GM23338 (cell line): ENCODE results near the gene PLCD3. TPM values are rescaled to one million over a fixed set of nuclear protein-coding genes. Genes with fewer than 3 reads are reported as not detected.

Experiments
- ATAC-seq: fragments of 200-7000 bp; cut with Tn5 transposase; 3 replicates; pipeline ENCODE4 v1.9.1; 2020
- DNase-seq: peaks from one replicate; pipeline ENCODE4 v3.0.0-alpha.2; 2015; ENCODE audit warnings: low spot score
- H2AFZ ChIP-seq: fragments of 200-600 bp; sonication (generic); 2 replicates; pipeline ENCODE4 v1.8.0; 2016; ENCODE audit warnings: antibody characterized with exemption, mild to moderate bottlenecking, moderate library complexity
- H3F3A ChIP-seq: fragments of 200-600 bp; sonication (generic); replicated peaks from 2 replicates; pipeline ENCODE4 v1.8.0; 2017; ENCODE audit warnings: antibody characterized with exemption, mixed run types, low read depth
- H3K27ac ChIP-seq: fragments of 200-600 bp; sonication (generic); 2 replicates; pipeline ENCODE4 v1.6.1; 2016; ENCODE audit warnings: low read depth
- H3K27me3 ChIP-seq: fragments of 200-600 bp; sonication (generic); 2 replicates; pipeline ENCODE4 v1.8.0; 2016; ENCODE audit warnings: mild to moderate bottlenecking, mixed run types, moderate library complexity; ENCODE audit not compliant: insufficient read depth
- H3K36me3 ChIP-seq: fragments of 200-600 bp; sonication (generic); 2 replicates; pipeline ENCODE4 v1.8.0; 2016; ENCODE audit warnings: mild to moderate bottlenecking; ENCODE audit not compliant: insufficient read depth
- H3K4me1 ChIP-seq: fragments of 200-600 bp; sonication (generic); 2 replicates; pipeline ENCODE4 v1.8.0; 2016; ENCODE audit warnings: mild to moderate bottlenecking, moderate library complexity; ENCODE audit not compliant: insufficient read depth
- H3K4me2 ChIP-seq: fragments of 200-600 bp; sonication (generic); 2 replicates; pipeline ENCODE4 v1.7.1; 2017; ENCODE audit warnings: mixed run types
- H3K4me3 ChIP-seq: fragments of 200-600 bp; sonication (generic); 2 replicates; pipeline ENCODE4 v1.6.1; 2016; ENCODE audit warnings: mixed run types
- H3K79me2 ChIP-seq: fragments of 200-600 bp; sonication (generic); replicated peaks from 2 replicates; pipeline ENCODE4 v1.8.0; 2017; ENCODE audit warnings: mild to moderate bottlenecking; ENCODE audit not compliant: insufficient read depth
- H3K9me2 ChIP-seq: fragments of 200-600 bp; sonication (generic); 2 replicates; pipeline ENCODE4 v1.8.0; 2017; ENCODE audit not compliant: insufficient read depth
- H4K20me1 ChIP-seq: fragments of 200-600 bp; sonication (generic); replicated peaks from 2 replicates; pipeline ENCODE4 v1.8.0; 2017; ENCODE audit warnings: mild to moderate bottlenecking; ENCODE audit not compliant: insufficient read depth
- H3K27ac Mint-ChIP-seq: 2 replicates; pipeline ENCODE4 v1.8.0; 2020; ENCODE audit warnings: inconsistent platforms, mild to moderate bottlenecking, moderate library complexity, mixed read lengths
- H3K27me3 Mint-ChIP-seq: 3 replicates; pipeline ENCODE4 v1.8.0; 2022; ENCODE audit warnings: low read depth, mild to moderate bottlenecking, moderate library complexity, mixed read lengths, inconsistent platforms; ENCODE audit not compliant: insufficient read depth, poor library complexity
- H3K36me3 Mint-ChIP-seq: 3 replicates; pipeline ENCODE4 v1.8.0; 2021; ENCODE audit warnings: low read depth, mild to moderate bottlenecking, inconsistent platforms, moderate library complexity, mixed read lengths
- H3K4me1 Mint-ChIP-seq: 3 replicates; pipeline ENCODE4 v1.8.0; 2020; ENCODE audit warnings: mild to moderate bottlenecking, inconsistent platforms, mixed read lengths
- H3K4me3 Mint-ChIP-seq: 3 replicates; pipeline ENCODE4 v1.8.0; 2021; ENCODE audit warnings: moderate library complexity, mild to moderate bottlenecking, inconsistent platforms, mixed read lengths
- H3K9me3 Mint-ChIP-seq: 3 replicates; pipeline ENCODE4 v1.8.0; 2020; ENCODE audit warnings: moderate library complexity, mild to moderate bottlenecking, inconsistent platforms, mixed read lengths
- CREB1 ChIP-seq: fragments of 250-450 bp; sonication (Bioruptor Pico); IDR thresholded peaks from 2 replicates; pipeline ENCODE4 v1.5.0; 2020; ENCODE audit warnings: low read depth, mild to moderate bottlenecking, moderate library complexity
- JUNB ChIP-seq: IDR thresholded peaks from one replicate; pipeline ENCODE4 v1.6.1; 2016; ENCODE audit warnings: antibody characterized with exemption; ENCODE audit not compliant: unreplicated experiment
- NANOG ChIP-seq: IDR thresholded peaks from 2 replicates; pipeline ENCODE4 v1.6.1; 2016; ENCODE audit warnings: antibody characterized with exemption, borderline replicate concordance
- STAT1 ChIP-seq: IDR thresholded peaks from one replicate; pipeline ENCODE4 v1.6.1; 2016; ENCODE audit warnings: antibody characterized with exemption; ENCODE audit not compliant: unreplicated experiment
- ZNF114 ChIP-seq: fragments of 250-450 bp; sonication (Bioruptor Pico); IDR thresholded peaks from 2 replicates; pipeline ENCODE4 v1.5.0; 2020; ENCODE audit warnings: mild to moderate bottlenecking, moderate library complexity
- ZNF331 ChIP-seq: fragments of 250-450 bp; sonication (Bioruptor Pico); IDR thresholded peaks from 2 replicates; pipeline ENCODE4 v1.5.0; 2020; ENCODE audit warnings: low read depth, mild to moderate bottlenecking, moderate library complexity
- polyA plus RNA-seq: library from polyadenylated mRNA; unstranded; fragments of >200 nt; fragmentation: Nextera tagmentation; extraction: Ambion mirVana; gene quantifications from 2 replicates; pipeline ENCODE4 v1.2.1, GENCODE V29; 2016
- total RNA-seq: library from RNA; depleted of rRNA; stranded (reverse); fragments of >200 nt; shearing (Covaris generic); gene quantifications from 2 replicates; pipeline ENCODE4 v1.2.3, GENCODE V29; 2014
- TF ChIP-seq, protein P1 (sequence below): IDR thresholded peaks from one replicate; pipeline ENCODE4 v1.6.1; 2018; ENCODE audit warnings: antibody characterized with exemption; ENCODE audit not compliant: unreplicated experiment
- TF ChIP-seq, protein P2 (sequence below), 2 experiments: fragments of 200-600 bp in 1 of 2; sonication (generic) in 1 of 2; conservative IDR thresholded peaks; 2 replicates each; pipeline versions ENCODE4 v1.5.1 to v1.6.1; 2016 to 2017; ENCODE audit warnings: antibody characterized with exemption in 2 of 2, low read depth in 2 of 2, mild to moderate bottlenecking in 2 of 2, moderate library complexity in 1 of 2
- TF ChIP-seq, protein P3 (sequence below): IDR thresholded peaks from 2 replicates; pipeline ENCODE4 v1.6.1; 2016; ENCODE audit warnings: antibody characterized with exemption
- TF ChIP-seq, protein P4 (sequence below): fragments of 250-450 bp; sonication (Bioruptor Pico); IDR thresholded peaks from 2 replicates; pipeline ENCODE4 v1.5.0; 2020; ENCODE audit warnings: mild to moderate bottlenecking, moderate library complexity

The PLCD3 gene
- total and polyA plus RNA-seq, 2 experiments from 2014 or later = 3.0 to 32.1 TPM

DNA sequence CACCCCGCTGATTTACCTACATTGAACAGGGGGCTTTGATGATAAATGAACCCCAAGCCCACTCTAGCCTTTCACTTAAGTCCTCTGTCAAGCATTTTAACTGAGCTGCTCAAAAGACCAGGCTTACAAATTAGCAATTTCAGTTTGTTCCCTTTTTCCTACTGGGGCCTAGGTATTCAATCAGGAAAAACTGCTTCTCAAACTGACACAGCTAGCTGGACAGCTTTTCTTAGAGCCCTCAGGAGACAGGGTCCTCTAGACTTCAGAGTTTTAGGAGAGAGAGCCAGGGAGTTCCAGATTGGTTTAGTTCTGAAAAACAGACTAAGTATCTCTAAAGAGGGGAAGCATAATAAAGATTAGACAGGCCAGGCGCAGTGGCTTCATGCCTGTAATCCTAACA is 23.2 kb upstream of the PLCD3 start:
- no peaks in the 10 kb centered on the region for H3K9me2 ChIP-seq
- Mint-ChIP-seq H3K4me1 (peaks cover 29% of the 10 kb centered on the region), H3K27me3 (peaks cover 3% of the 10 kb centered on the region), H3K4me3 (no peak overlapping the region), H3K36me3 (peaks cover 6% of the 10 kb centered on the region; the same call in 2 of the 3 replicates), H3K27ac (no peak overlapping the region), H3K9me3 (no peaks in the 10 kb centered on the region)
- H3K36me3 ChIP-seq = no peaks in the 10 kb centered on the region
- no peak overlapping the region for H2AFZ ChIP-seq
- H3K4me2 ChIP-seq = no peak overlapping the region
- DNase-seq (no peak), ATAC-seq (no peak)
- peaks cover 8% of the 10 kb centered on the region; the same call in 1 of the 2 replicates for H3F3A ChIP-seq
- H3K4me1 ChIP-seq = peaks cover 19% of the 10 kb centered on the region
- peaks cover 2% of the 10 kb centered on the region; the same call in 1 of the 2 replicates for H3K27me3 ChIP-seq
- H3K27ac ChIP-seq = no peak overlapping the region
- no peak overlapping the region for H3K4me3 ChIP-seq
- H4K20me1 ChIP-seq = peaks cover 11% of the 10 kb centered on the region; the same call in 1 of the 2 replicates
- H3K79me2 ChIP-seq = peaks cover 25% of the 10 kb centered on the region
- TF ChIP-seq CREB1 = no peak
- no peak for TF ChIP-seq NANOG
- no peak for TF ChIP-seq JUNB
- TF ChIP-seq, protein P1, sequence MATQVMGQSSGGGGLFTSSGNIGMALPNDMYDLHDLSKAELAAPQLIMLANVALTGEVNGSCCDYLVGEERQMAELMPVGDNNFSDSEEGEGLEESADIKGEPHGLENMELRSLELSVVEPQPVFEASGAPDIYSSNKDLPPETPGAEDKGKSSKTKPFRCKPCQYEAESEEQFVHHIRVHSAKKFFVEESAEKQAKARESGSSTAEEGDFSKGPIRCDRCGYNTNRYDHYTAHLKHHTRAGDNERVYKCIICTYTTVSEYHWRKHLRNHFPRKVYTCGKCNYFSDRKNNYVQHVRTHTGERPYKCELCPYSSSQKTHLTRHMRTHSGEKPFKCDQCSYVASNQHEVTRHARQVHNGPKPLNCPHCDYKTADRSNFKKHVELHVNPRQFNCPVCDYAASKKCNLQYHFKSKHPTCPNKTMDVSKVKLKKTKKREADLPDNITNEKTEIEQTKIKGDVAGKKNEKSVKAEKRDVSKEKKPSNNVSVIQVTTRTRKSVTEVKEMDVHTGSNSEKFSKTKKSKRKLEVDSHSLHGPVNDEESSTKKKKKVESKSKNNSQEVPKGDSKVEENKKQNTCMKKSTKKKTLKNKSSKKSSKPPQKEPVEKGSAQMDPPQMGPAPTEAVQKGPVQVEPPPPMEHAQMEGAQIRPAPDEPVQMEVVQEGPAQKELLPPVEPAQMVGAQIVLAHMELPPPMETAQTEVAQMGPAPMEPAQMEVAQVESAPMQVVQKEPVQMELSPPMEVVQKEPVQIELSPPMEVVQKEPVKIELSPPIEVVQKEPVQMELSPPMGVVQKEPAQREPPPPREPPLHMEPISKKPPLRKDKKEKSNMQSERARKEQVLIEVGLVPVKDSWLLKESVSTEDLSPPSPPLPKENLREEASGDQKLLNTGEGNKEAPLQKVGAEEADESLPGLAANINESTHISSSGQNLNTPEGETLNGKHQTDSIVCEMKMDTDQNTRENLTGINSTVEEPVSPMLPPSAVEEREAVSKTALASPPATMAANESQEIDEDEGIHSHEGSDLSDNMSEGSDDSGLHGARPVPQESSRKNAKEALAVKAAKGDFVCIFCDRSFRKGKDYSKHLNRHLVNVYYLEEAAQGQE = no peak
- TF ChIP-seq, protein P2, sequence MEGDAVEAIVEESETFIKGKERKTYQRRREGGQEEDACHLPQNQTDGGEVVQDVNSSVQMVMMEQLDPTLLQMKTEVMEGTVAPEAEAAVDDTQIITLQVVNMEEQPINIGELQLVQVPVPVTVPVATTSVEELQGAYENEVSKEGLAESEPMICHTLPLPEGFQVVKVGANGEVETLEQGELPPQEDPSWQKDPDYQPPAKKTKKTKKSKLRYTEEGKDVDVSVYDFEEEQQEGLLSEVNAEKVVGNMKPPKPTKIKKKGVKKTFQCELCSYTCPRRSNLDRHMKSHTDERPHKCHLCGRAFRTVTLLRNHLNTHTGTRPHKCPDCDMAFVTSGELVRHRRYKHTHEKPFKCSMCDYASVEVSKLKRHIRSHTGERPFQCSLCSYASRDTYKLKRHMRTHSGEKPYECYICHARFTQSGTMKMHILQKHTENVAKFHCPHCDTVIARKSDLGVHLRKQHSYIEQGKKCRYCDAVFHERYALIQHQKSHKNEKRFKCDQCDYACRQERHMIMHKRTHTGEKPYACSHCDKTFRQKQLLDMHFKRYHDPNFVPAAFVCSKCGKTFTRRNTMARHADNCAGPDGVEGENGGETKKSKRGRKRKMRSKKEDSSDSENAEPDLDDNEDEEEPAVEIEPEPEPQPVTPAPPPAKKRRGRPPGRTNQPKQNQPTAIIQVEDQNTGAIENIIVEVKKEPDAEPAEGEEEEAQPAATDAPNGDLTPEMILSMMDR (conservative IDR thresholded peaks at IDR 0.05; ENCODE audit: low read depth in 2 of 2) = no peak

DNA sequence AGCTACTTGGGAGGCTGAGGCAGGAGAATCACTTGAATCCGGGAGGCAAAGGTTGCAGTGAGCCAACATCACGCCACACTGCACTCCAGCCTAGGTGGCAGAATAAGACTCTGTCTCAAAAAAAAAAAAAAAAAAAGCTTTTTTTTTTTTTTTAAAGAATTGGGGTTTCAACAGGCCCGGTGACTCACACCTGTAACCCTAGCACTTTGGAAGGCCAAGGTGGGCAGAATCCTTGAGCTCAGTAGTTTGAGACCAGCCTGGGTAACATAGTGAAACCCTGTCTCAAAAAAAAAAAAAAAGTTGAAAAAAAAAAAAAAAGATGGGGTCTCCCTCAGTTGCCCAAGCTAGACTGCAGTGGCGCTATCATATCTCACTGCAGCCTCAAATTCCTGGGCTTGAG is 22.7 kb upstream of the PLCD3 start:
- Histone ChIP-seq H3K4me1 (peaks cover 20% of the 10 kb centered on the region), H3K27me3 (peaks cover 5% of the 10 kb centered on the region; the same call in 1 of the 2 replicates), H4K20me1 (peaks cover 15% of the 10 kb centered on the region; the same call in 1 of the 2 replicates), H3K9me2 (no peaks in the 10 kb centered on the region), H3K27ac (no peak overlapping the region), H3K4me3 (no peak overlapping the region), H3F3A (peaks cover 8% of the 10 kb centered on the region; the same call in 1 of the 2 replicates), H2AFZ (no peak overlapping the region), H3K36me3 (no peaks in the 10 kb centered on the region), H3K79me2 (peaks cover 25% of the 10 kb centered on the region), H3K4me2 (no peak overlapping the region)
- DNase-seq (no peak), ATAC-seq (no peak)
- Mint-ChIP-seq H3K27me3 (peaks cover 6% of the 10 kb centered on the region), H3K4me3 (no peak overlapping the region), H3K36me3 (peaks cover 10% of the 10 kb centered on the region), H3K27ac (no peak overlapping the region), H3K4me1 (peaks cover 26% of the 10 kb centered on the region), H3K9me3 (no peaks in the 10 kb centered on the region)
- TF ChIP-seq, protein P3, sequence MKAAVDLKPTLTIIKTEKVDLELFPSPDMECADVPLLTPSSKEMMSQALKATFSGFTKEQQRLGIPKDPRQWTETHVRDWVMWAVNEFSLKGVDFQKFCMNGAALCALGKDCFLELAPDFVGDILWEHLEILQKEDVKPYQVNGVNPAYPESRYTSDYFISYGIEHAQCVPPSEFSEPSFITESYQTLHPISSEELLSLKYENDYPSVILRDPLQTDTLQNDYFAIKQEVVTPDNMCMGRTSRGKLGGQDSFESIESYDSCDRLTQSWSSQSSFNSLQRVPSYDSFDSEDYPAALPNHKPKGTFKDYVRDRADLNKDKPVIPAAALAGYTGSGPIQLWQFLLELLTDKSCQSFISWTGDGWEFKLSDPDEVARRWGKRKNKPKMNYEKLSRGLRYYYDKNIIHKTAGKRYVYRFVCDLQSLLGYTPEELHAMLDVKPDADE = no peak
- no peak for TF ChIP-seq STAT1
- no peak for TF ChIP-seq ZNF114 (CRISPR knock-in tag)
- TF ChIP-seq, protein P4, sequence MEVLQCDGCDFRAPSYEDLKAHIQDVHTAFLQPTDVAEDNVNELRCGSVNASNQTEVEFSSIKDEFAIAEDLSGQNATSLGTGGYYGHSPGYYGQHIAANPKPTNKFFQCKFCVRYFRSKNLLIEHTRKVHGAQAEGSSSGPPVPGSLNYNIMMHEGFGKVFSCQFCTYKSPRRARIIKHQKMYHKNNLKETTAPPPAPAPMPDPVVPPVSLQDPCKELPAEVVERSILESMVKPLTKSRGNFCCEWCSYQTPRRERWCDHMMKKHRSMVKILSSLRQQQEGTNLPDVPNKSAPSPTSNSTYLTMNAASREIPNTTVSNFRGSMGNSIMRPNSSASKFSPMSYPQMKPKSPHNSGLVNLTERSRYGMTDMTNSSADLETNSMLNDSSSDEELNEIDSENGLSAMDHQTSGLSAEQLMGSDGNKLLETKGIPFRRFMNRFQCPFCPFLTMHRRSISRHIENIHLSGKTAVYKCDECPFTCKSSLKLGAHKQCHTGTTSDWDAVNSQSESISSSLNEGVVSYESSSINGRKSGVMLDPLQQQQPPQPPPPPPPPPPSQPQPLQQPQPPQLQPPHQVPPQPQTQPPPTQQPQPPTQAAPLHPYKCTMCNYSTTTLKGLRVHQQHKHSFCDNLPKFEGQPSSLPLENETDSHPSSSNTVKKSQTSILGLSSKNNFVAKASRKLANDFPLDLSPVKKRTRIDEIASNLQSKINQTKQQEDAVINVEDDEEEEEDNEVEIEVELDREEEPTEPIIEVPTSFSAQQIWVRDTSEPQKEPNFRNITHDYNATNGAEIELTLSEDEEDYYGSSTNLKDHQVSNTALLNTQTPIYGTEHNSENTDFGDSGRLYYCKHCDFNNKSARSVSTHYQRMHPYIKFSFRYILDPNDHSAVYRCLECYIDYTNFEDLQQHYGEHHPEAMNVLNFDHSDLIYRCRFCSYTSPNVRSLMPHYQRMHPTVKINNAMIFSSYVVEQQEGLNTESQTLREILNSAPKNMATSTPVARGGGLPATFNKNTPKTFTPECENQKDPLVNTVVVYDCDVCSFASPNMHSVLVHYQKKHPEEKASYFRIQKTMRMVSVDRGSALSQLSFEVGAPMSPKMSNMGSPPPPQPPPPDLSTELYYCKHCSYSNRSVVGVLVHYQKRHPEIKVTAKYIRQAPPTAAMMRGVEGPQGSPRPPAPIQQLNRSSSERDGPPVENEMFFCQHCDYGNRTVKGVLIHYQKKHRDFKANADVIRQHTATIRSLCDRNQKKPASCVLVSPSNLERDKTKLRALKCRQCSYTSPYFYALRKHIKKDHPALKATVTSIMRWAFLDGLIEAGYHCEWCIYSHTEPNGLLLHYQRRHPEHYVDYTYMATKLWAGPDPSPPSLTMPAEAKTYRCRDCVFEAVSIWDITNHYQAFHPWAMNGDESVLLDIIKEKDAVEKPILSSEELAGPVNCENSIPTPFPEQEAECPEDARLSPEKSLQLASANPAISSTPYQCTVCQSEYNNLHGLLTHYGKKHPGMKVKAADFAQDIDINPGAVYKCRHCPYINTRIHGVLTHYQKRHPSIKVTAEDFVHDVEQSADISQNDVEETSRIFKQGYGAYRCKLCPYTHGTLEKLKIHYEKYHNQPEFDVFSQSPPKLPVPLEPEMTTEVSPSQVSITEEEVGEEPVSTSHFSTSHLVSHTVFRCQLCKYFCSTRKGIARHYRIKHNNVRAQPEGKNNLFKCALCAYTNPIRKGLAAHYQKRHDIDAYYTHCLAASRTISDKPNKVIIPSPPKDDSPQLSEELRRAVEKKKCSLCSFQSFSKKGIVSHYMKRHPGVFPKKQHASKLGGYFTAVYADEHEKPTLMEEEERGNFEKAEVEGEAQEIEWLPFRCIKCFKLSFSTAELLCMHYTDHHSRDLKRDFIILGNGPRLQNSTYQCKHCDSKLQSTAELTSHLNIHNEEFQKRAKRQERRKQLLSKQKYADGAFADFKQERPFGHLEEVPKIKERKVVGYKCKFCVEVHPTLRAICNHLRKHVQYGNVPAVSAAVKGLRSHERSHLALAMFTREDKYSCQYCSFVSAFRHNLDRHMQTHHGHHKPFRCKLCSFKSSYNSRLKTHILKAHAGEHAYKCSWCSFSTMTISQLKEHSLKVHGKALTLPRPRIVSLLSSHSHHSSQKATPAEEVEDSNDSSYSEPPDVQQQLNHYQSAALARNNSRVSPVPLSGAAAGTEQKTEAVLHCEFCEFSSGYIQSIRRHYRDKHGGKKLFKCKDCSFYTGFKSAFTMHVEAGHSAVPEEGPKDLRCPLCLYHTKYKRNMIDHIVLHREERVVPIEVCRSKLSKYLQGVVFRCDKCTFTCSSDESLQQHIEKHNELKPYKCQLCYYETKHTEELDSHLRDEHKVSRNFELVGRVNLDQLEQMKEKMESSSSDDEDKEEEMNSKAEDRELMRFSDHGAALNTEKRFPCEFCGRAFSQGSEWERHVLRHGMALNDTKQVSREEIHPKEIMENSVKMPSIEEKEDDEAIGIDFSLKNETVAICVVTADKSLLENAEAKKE (CRISPR knock-in tag) = no peak
- no peak for TF ChIP-seq NANOG
- no peak for TF ChIP-seq ZNF331 (CRISPR knock-in tag)
